Neutrophil (primary cell): ENCODE measurements around the gene TMED4.
A peak's percentile ranks its signal among the peaks of the same experiment; 100 is the strongest.

Source experiments
- H3K27ac ChIP-seq: fragments of 200-600 bp; sonication (generic); 2 replicates; pipeline ENCODE4 v1.5.1; 2016; ENCODE audit warnings: mild to moderate bottlenecking, moderate library complexity
- H3K27me3 ChIP-seq: fragments of 200-600 bp; sonication (generic); 2 replicates; pipeline ENCODE4 v1.6.0; 2016; ENCODE audit warnings: mild to moderate bottlenecking
- H3K36me3 ChIP-seq: fragments of 200-600 bp; sonication (generic); 2 replicates; pipeline ENCODE4 v1.5.1; 2017
- H3K4me1 ChIP-seq, 2 experiments: fragments of 200-600 bp in 1 of 2; sonication (generic) in 1 of 2; 1 replicate in 1 of 2; 2 replicates in 1 of 2; pipeline versions ENCODE4 v1.5.1 to v1.6.1; 2013 to 2016; ENCODE audit warnings: low read depth in 1 of 2, low read length in 1 of 2, mild to moderate bottlenecking in 1 of 2, moderate library complexity in 1 of 2; ENCODE audit not compliant: control insufficient read depth in 1 of 2, insufficient read depth in 1 of 2
- H3K4me3 ChIP-seq, 2 experiments: fragments of 200-600 bp in 1 of 2; sonication (generic) in 1 of 2; 1 replicate in 1 of 2; 2 replicates in 1 of 2; pipeline ENCODE4 v1.5.1; 2013 to 2016; ENCODE audit warnings: low read depth in 1 of 2, low read length in 1 of 2, mild to moderate bottlenecking in 1 of 2, moderate library complexity in 1 of 2
- H3K9me3 ChIP-seq: fragments of 200-600 bp; sonication (generic); 2 replicates; pipeline ENCODE4 v1.5.1; 2016
- TF ChIP-seq, protein P1 (sequence below): fragments of 200-600 bp; sonication (generic); IDR thresholded peaks from 2 replicates; pipeline ENCODE4 v1.5.1; 2016; ENCODE audit warnings: antibody characterized with exemption

TMED4 gene

DNA sequence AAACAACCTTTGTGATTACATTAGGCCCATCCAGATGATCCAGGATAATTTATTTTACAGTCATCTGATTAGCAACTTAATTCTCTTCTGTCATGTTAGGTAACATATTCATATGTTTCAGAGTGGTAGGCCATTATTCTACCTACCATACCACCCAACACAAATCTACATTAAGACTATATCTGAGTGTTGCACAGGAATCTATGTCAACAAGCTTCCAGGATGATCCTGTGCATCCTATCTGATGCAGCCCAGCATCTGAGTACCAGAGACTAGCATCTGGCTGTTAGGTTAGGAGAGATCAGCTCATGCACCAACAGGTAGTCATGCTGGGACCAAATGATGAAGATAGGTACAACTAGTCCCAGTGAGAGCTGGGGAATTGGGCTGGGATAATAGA is 7.0 kb downstream of the TMED4 start:
- peaks cover 60% of the 10 kb centered on the region for H3K36me3 ChIP-seq

DNA sequence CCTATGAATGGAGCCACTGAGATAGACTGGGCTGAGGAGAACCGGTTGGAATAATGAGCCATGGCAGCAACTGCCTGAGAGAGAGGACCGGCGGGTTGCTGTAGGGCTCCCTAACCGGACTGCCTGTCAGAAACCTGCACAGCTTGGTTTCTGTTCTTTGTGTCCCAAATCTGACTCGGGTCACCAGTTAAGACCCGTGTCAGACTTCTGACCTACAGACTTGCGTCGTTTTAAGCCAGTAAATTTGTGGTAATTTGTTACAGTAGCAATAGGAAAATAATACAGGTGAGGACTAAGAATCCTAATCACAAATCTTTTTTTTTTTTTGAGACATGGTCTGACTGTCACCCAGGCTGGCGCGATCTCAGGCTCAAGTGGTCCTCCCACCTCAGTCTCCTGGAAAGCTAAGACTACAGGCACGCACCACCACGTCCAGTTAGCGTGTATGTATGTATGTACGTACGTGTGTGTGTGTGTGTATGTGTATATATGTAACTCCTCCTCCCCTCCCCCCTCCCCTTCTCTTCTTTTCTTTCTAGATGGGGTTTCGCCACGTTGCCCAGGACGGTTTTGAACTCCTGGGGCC is 7.7 kb downstream of the TMED4 start:
- H3K9me3 ChIP-seq, result no peaks in the 10 kb centered on the region
- TF ChIP-seq, protein P1, sequence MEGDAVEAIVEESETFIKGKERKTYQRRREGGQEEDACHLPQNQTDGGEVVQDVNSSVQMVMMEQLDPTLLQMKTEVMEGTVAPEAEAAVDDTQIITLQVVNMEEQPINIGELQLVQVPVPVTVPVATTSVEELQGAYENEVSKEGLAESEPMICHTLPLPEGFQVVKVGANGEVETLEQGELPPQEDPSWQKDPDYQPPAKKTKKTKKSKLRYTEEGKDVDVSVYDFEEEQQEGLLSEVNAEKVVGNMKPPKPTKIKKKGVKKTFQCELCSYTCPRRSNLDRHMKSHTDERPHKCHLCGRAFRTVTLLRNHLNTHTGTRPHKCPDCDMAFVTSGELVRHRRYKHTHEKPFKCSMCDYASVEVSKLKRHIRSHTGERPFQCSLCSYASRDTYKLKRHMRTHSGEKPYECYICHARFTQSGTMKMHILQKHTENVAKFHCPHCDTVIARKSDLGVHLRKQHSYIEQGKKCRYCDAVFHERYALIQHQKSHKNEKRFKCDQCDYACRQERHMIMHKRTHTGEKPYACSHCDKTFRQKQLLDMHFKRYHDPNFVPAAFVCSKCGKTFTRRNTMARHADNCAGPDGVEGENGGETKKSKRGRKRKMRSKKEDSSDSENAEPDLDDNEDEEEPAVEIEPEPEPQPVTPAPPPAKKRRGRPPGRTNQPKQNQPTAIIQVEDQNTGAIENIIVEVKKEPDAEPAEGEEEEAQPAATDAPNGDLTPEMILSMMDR, result no peak
- peaks cover 21 to 22% of the 10 kb centered on the region in 2 experiments for H3K4me1 ChIP-seq
- H3K27ac ChIP-seq, result peak overlapping the region; percentile 91
- H3K36me3 ChIP-seq, result peaks cover 60% of the 10 kb centered on the region
- no peaks in the 10 kb centered on the region for H3K27me3 ChIP-seq
- H3K4me3 ChIP-seq, result peak overlapping the region; percentile 67 to 97

More for the DNA sequence above, 7.0 kb downstream of the TMED4 start:
- Histone ChIP-seq H3K9me3 (no peaks in the 10 kb centered on the region), H3K4me3 (no peak overlapping the region), H3K27me3 (no peaks in the 10 kb centered on the region), H3K4me1 (peaks cover 22 to 24% of the 10 kb centered on the region in 2 experiments), H3K27ac (peak overlapping the region; percentile 91)
- TF ChIP-seq, protein P1, result no peak

DNA sequence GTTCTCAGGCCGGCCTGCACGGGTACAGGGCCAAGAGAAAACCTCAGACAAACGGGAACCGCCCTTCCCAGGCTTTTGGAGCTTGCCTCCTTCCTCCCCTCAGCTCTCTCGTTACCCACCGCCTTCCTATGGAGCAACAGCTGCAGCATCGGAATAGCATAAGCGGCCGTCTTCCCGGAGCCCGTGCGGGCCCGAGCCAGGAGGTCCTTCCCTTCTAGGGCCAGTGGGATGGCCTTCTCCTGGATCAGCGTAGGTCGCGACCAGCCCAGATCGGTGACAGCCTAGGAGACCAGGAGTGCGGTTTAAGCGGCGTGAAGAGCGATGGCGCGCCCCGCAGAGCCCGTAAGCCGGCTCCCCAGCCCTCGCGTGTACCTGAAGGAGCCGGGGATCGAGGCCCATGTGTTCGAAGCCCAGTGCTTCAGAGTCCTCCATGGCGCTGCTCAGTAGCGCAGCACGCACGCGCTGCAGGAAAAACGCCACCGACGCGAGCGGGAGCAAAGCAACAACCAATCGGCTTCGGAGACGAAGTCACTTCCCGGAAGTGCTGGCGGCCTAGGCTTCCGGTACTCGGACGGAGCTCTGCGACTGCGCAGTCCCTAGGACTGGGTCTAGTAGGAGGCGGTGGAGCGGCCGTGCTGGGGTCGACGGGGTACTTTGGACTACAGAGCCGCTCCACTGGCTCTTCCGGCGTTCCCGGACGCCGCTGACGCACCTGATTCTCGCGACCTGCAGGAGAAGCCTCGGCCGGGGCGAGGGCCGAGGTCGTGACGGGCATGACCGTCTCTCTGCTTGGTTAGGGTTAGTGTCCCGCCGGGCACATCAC is 8.4 kb downstream of the TMED4 start, which contains the start of gene DDX56:
TSS of gene DDX56 (minus strand) at position 445 of the 823 bp plus-strand sequence. CDS start at position 432, 13 bp downstream.
- H3K4me1 ChIP-seq, result peaks cover 21 to 22% of the 10 kb centered on the region in 2 experiments
- H3K4me3 ChIP-seq, result peak within 1 kb of the TSS; percentile 67 to 97
- TF ChIP-seq, protein P1, result peak; percentile 42
- peaks cover 61% of the 10 kb centered on the region for H3K36me3 ChIP-seq
- H3K27me3 ChIP-seq, result no peaks in the 10 kb centered on the region
- H3K9me3 ChIP-seq, result no peaks in the 10 kb centered on the region
- peak within 1 kb of the TSS; percentile 91 for H3K27ac ChIP-seq

DNA sequence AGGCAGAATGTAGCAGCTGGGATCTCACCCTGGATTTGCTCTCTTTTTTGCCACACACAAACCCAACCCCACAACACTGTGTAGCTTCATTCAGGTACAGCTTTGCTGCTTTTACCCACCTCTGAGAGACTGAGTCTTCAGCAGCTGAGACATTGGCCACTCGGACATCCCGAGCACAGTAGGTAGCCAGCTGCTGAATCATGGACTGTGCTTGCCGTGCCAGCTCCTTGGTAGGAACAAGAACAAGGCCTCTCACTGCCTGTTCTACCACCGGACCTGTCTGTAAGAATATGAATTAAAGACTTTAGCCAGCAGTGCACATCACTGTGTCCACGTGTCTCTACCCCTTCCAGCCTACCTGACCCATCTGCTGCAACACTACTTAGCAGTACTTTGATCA is 9.3 kb downstream of the TMED4 start:
- Histone ChIP-seq H3K4me1 (peaks cover 21 to 22% of the 10 kb centered on the region in 2 experiments), H3K36me3 (peaks cover 62% of the 10 kb centered on the region), H3K27ac (peak overlapping the region; percentile 91), H3K4me3 (peak overlapping the region in 1 of 2 experiments; percentile 67), H3K9me3 (no peaks in the 10 kb centered on the region), H3K27me3 (no peaks in the 10 kb centered on the region)
- TF ChIP-seq, protein P1, result no peak

DNA sequence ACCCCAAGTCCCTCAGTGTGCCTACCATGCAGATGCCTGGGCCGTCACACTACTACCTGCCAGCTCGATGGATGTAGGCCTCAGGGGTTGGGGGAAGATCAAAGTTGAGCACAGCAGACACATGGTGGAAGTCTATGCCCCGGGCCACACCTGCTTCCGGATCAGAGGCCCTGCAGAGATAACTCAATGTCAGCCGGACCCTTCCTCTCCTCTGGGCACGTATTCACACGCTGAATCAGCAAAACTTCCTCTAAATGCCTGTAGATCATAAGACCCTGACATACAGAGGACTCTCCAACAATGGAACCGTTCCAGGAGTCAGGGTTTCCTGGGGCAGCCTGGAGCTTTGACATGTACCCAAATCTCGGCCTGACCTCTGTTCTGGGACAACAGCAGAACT is 12.1 kb downstream of the TMED4 start:
- Histone ChIP-seq H3K36me3 (peaks cover 63% of the 10 kb centered on the region), H3K27me3 (no peaks in the 10 kb centered on the region), H3K4me1 (peaks cover 18 to 38% of the 10 kb centered on the region in 2 experiments), H3K4me3 (no peak overlapping the region), H3K9me3 (no peaks in the 10 kb centered on the region), H3K27ac (no peak overlapping the region)
- TF ChIP-seq, protein P1, result no peak
